Loucy (cell line): ENCODE measurements around the gene NRG2.

ENCODE experiments used
- H2AFZ ChIP-seq: fragments of 200-600 bp; sonication (generic); 2 replicates; pipeline ENCODE4 v1.6.0; 2016; ENCODE audit warnings: antibody characterized with exemption, mild to moderate bottlenecking, low read length, moderate library complexity
- H3F3A ChIP-seq: fragments of 200-600 bp; 2 replicates; pipeline ENCODE4 v1.6.0; 2016; ENCODE audit warnings: antibody characterized with exemption, low read depth, mild to moderate bottlenecking
- H3K27me3 ChIP-seq: fragments of 200-600 bp; sonication (generic); 2 replicates; pipeline ENCODE4 v1.6.1; 2014; ENCODE audit warnings: low read length, mild to moderate bottlenecking; ENCODE audit not compliant: insufficient read depth, poor library complexity, severe bottlenecking
- H3K36me3 ChIP-seq: fragments of 200-600 bp; sonication (generic); 2 replicates; pipeline ENCODE4 v1.6.1; 2016; ENCODE audit warnings: low read length; ENCODE audit not compliant: insufficient read depth
- H3K4me1 ChIP-seq: fragments of 200-600 bp; sonication (generic); 2 replicates; pipeline ENCODE4 v1.5.1; 2014; ENCODE audit warnings: low read length, mild to moderate bottlenecking; ENCODE audit not compliant: insufficient read depth, poor library complexity, severe bottlenecking
- H3K4me2 ChIP-seq: fragments of 200-600 bp; sonication (generic); 2 replicates; pipeline ENCODE4 v1.6.0; 2014; ENCODE audit warnings: antibody characterized with exemption, low read length, low read depth, mild to moderate bottlenecking; ENCODE audit not compliant: poor library complexity, severe bottlenecking
- H3K4me3 ChIP-seq: fragments of 200-600 bp; sonication (generic); 2 replicates; pipeline ENCODE4 v1.5.1; 2014; ENCODE audit warnings: low read length, mild to moderate bottlenecking, mixed read lengths; ENCODE audit not compliant: poor library complexity, severe bottlenecking
- H3K79me2 ChIP-seq: fragments of 200-600 bp; sonication (generic); 2 replicates; pipeline ENCODE4 v1.6.1; 2014; ENCODE audit warnings: low read length; ENCODE audit not compliant: insufficient read depth
- H3K9ac ChIP-seq: fragments of 200-600 bp; sonication (generic); 2 replicates; pipeline ENCODE4 v1.6.0; 2014; ENCODE audit warnings: mild to moderate bottlenecking, low read depth, low read length, moderate library complexity; ENCODE audit not compliant: poor library complexity, severe bottlenecking
- H3K9me2 ChIP-seq: fragments of 200-600 bp; sonication (generic); replicated peaks from 2 replicates; pipeline ENCODE4 v1.6.1; 2016; ENCODE audit warnings: low read depth, low read length, mixed read lengths
- H3K9me3 ChIP-seq: fragments of 200-600 bp; sonication (generic); 2 replicates; pipeline ENCODE4 v1.6.1; 2014; ENCODE audit warnings: mild to moderate bottlenecking, antibody characterized with exemption, low read length, low read depth; ENCODE audit not compliant: insufficient read depth
- H4K20me1 ChIP-seq: fragments of 200-600 bp; sonication (generic); 2 replicates; pipeline ENCODE4 v1.6.0; 2014; ENCODE audit warnings: antibody characterized with exemption, low read length, mild to moderate bottlenecking; ENCODE audit not compliant: insufficient read depth, poor library complexity, severe bottlenecking
- EZH2phosphoT487 ChIP-seq: fragments of 200-600 bp; IDR thresholded peaks from 2 replicates; pipeline ENCODE4 v1.6.1; 2018; ENCODE audit warnings: antibody characterized with exemption, mild to moderate bottlenecking, moderate library complexity, borderline replicate concordance
- TF ChIP-seq, protein P1 (sequence below): fragments of 200-600 bp; sonication (generic); conservative IDR thresholded peaks from 2 replicates; pipeline ENCODE4 v1.5.1; 2014; ENCODE audit warnings: mild to moderate bottlenecking, antibody characterized with exemption, low read length

NRG2 gene

DNA sequence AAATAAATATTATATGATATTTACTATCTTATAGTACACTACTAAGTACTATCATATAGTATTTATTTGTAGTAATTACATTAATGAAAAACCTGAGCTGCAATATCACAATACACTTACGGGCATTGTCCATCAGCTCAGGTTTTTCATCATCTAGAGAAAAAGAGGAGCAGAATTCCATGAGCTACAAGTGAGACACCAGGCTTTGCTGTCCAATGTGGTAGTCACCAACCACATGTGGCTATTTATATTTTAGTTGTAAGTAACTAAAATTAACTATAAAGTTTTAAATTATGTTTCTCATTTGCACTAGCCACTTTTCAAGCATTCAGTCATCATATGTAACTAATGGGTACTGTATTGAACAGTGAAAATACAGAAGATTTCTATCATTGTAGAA is 13.8 kb upstream of the NRG2 start:
- H4K20me1 ChIP-seq: no peaks in the 10 kb centered on the region
- H2AFZ ChIP-seq: no peak overlapping the region
- H3K79me2 ChIP-seq: no peaks in the 10 kb centered on the region
- no peaks in the 10 kb centered on the region for H3K27me3 ChIP-seq
- H3K9me2 ChIP-seq: no peaks in the 10 kb centered on the region
- TF ChIP-seq, protein P1, sequence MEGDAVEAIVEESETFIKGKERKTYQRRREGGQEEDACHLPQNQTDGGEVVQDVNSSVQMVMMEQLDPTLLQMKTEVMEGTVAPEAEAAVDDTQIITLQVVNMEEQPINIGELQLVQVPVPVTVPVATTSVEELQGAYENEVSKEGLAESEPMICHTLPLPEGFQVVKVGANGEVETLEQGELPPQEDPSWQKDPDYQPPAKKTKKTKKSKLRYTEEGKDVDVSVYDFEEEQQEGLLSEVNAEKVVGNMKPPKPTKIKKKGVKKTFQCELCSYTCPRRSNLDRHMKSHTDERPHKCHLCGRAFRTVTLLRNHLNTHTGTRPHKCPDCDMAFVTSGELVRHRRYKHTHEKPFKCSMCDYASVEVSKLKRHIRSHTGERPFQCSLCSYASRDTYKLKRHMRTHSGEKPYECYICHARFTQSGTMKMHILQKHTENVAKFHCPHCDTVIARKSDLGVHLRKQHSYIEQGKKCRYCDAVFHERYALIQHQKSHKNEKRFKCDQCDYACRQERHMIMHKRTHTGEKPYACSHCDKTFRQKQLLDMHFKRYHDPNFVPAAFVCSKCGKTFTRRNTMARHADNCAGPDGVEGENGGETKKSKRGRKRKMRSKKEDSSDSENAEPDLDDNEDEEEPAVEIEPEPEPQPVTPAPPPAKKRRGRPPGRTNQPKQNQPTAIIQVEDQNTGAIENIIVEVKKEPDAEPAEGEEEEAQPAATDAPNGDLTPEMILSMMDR: no peak
- no peak for TF ChIP-seq EZH2phosphoT487
- H3K36me3 ChIP-seq: no peaks in the 10 kb centered on the region
- H3F3A ChIP-seq: no peaks in the 10 kb centered on the region
- H3K4me1 ChIP-seq: no peaks in the 10 kb centered on the region
- H3K9me3 ChIP-seq: no peaks in the 10 kb centered on the region
- H3K4me2 ChIP-seq: no peak overlapping the region
- H3K4me3 ChIP-seq: no peak overlapping the region
- H3K9ac ChIP-seq: no peak overlapping the region

DNA sequence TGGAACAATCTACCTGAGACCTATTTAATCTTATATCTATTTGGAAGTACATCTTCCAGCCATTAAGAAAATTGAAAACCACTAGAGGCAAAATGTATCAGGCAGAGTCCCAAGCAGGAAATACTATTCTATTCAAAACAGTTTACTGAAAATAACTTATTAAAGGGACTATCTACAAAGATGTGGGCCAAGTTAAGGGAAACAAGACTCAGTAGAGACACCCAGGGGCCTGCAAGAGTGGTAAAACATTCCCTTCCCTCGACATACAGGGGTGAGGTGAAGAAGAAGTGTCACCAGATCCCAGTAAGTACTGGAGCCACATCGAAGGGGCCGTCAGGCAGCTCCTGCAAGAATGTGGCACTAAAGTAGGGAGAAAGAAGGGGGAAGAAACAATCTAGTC is 12.1 kb upstream of the NRG2 start:
- no peak overlapping the region for H3K4me3 ChIP-seq
- no peaks in the 10 kb centered on the region for H3K9me2 ChIP-seq
- no peak overlapping the region for H2AFZ ChIP-seq
- H4K20me1 ChIP-seq: no peaks in the 10 kb centered on the region
- H3K4me2 ChIP-seq: no peak overlapping the region
- no peak overlapping the region for H3K9ac ChIP-seq
- H3K36me3 ChIP-seq: no peaks in the 10 kb centered on the region
- H3K4me1 ChIP-seq: no peaks in the 10 kb centered on the region
- TF ChIP-seq EZH2phosphoT487: no peak
- TF ChIP-seq, protein P1: no peak
- no peaks in the 10 kb centered on the region for H3K9me3 ChIP-seq
- no peaks in the 10 kb centered on the region for H3K79me2 ChIP-seq
- no peaks in the 10 kb centered on the region for H3K27me3 ChIP-seq
- H3F3A ChIP-seq: no peaks in the 10 kb centered on the region

DNA sequence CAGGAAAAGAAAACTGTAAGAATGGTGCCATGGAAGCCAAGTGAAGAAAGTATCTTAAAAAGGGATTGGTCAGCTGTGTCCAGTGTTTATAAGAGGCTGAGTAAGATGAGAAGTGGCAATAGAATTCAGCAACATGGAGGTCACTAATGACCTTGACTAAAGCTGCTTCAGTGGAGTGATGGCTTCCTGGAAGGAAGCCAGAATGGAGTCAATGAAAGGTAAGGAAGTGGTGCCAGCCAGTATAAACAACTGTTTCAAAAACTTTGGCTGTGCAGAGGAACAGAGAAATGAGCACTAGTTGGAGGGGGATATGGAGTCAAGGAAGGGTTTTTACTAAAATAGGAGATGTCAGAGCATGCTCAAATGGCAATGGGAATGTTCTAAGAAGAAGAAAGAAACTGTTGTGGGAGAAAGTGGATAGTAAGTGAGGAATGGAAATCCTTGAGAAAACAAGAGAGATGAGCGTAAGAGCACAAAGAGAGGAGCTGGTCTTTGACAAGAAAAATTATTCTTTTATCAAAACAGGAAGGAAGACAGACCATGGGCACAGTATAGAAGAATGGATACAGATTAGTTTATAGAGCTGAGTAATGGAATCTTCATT is 11.1 kb upstream of the NRG2 start:
- H3K4me2 ChIP-seq: no peak overlapping the region
- no peaks in the 10 kb centered on the region for H3K79me2 ChIP-seq
- H3K9me3 ChIP-seq: no peaks in the 10 kb centered on the region
- H3F3A ChIP-seq: no peaks in the 10 kb centered on the region
- H3K9ac ChIP-seq: no peak overlapping the region
- H3K36me3 ChIP-seq: no peaks in the 10 kb centered on the region
- no peaks in the 10 kb centered on the region for H3K4me1 ChIP-seq
- no peak overlapping the region for H3K4me3 ChIP-seq
- no peaks in the 10 kb centered on the region for H3K27me3 ChIP-seq
- H4K20me1 ChIP-seq: no peaks in the 10 kb centered on the region
- H2AFZ ChIP-seq: peak overlapping the region; percentile 24; the same call in 1 of the 2 replicates
- no peaks in the 10 kb centered on the region for H3K9me2 ChIP-seq
- TF ChIP-seq, protein P1: no peak
- TF ChIP-seq EZH2phosphoT487: no peak
